ENCODE measurements around the gene AUTS2.

GRCh38 chr7:70460071-70460470, 861.8 kb downstream of the AUTS2 start:
- no peak for TF ChIP-seq CTCF (conservative IDR thresholded peaks at IDR 0.05; ENCODE audit: low read depth, low read length)
- no peak for TF ChIP-seq EZH2 (IDR thresholded peaks at IDR 0.05; ENCODE audit: borderline replicate concordance, low read depth, low read length, poor library complexity, severe bottlenecking)

Data from A673 (cell line).